Peyer's patch (tissue), 4 donors: Measurements from ENCODE around the gene GABBR2. TPM values are rescaled to one million over a fixed set of nuclear protein-coding genes. Genes with fewer than 3 reads are reported as not detected.

Experiments
- DNase-seq, 3 donors: peaks; one replicate each; pipeline ENCODE4 v3.0.0-alpha.2; 2017 to 2019
- H3K27ac ChIP-seq, 4 donors: fragments of 200-600 bp; sonication (generic); one replicate each; pipeline ENCODE4 v1.5.1; 2016 to 2019
- H3K27me3 ChIP-seq, 2 donors: fragments of 200-600 bp; sonication (generic); one replicate each; pipeline ENCODE4 v1.5.1; 2019
- H3K36me3 ChIP-seq, 3 donors: fragments of 200-600 bp; sonication (generic); one replicate each; pipeline ENCODE4 v1.5.1; 2016 to 2019
- H3K4me1 ChIP-seq, 4 donors: fragments of 200-600 bp; sonication (generic); one replicate each; pipeline ENCODE4 v1.5.1; 2016 to 2019
- H3K4me3 ChIP-seq, 4 donors: fragments of 200-600 bp; sonication (generic); 1 replicate in 3 of 4; 2 replicates in 1 of 4; pipeline ENCODE4 v1.5.1; 2016 to 2019; ENCODE audit warnings: mild to moderate bottlenecking in 1 of 4
- H3K9me3 ChIP-seq, 4 donors: fragments of 200-600 bp; sonication (generic); one replicate each; pipeline ENCODE4 v1.5.1; 2016 to 2019; ENCODE audit warnings: mild to moderate bottlenecking in 1 of 4
- POLR2A ChIP-seq, 2 donors: fragments of 450-650 bp; IDR thresholded peaks; one replicate each; pipeline ENCODE4 v1.5.1; 2017; ENCODE audit warnings: antibody characterized with exemption in 2 of 2, mild to moderate bottlenecking in 2 of 2, moderate library complexity in 2 of 2
- total RNA-seq, 4 donors: library from RNA; depleted of rRNA; stranded (reverse); fragments of >200 nt; gene quantifications; one replicate each; pipeline ENCODE4 v1.1.0, GENCODE V29; 2016
- TF ChIP-seq, protein P1 (sequence below), 6 experiments: fragments of 450-650 bp in 4 of 6; fragments of 200-600 bp in 2 of 6; sonication (generic) in 1 of 6; IDR thresholded peaks; one replicate each; pipeline ENCODE4 v1.5.1; 2017 to 2019; ENCODE audit warnings: antibody characterized with exemption in 6 of 6, mild to moderate bottlenecking in 3 of 6, moderate library complexity in 1 of 6

GABBR2 gene
- total RNA-seq, 4 donors from 2014 or later, result not detected

DNA sequence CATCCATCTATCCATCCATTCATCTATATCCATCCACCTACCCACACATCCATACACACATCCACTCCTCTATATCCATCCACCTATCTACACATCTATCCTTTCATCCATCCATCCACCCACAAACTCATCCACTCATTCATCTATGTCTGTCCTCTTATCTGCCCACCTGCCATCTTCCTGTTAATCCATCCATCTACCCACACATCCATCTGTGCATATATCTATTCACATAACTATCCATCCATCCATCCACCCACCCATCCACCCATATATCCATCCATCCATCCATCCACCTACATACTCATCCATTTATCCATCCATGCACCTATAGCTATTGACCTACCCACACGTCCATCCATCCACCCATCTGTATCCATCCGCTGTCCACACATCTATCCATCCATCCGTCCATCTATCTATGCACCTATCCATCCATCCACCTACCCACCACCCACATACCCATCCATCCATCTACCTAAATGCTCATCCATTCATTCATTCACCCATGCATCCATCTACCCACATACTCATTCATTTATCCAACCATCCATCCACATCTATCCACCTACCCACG is 271.2 kb downstream of the GABBR2 start:
- Histone ChIP-seq H3K4me3 (no peak overlapping the region), H3K9me3 (no peaks in the 10 kb centered on the region), H3K27me3 (no peaks in the 10 kb centered on the region), H3K36me3 (no peaks in the 10 kb centered on the region), H3K27ac (no peak overlapping the region), H3K4me1 (no peaks in the 10 kb centered on the region)
- no peak for DNase-seq
- TF ChIP-seq POLR2A (IDR thresholded peaks at IDR 0.05), result no peak

- no peaks in the 10 kb centered on the region for H3K9me3 ChIP-seq
- DNase-seq, result no peak
- H3K4me1 ChIP-seq, result no peaks in the 10 kb centered on the region
- H3K36me3 ChIP-seq, result no peaks in the 10 kb centered on the region
- no peak overlapping the region for H3K27ac ChIP-seq
- H3K4me3 ChIP-seq, result no peak overlapping the region
- no peak for TF ChIP-seq POLR2A (IDR thresholded peaks at IDR 0.05)
- TF ChIP-seq, protein P1, sequence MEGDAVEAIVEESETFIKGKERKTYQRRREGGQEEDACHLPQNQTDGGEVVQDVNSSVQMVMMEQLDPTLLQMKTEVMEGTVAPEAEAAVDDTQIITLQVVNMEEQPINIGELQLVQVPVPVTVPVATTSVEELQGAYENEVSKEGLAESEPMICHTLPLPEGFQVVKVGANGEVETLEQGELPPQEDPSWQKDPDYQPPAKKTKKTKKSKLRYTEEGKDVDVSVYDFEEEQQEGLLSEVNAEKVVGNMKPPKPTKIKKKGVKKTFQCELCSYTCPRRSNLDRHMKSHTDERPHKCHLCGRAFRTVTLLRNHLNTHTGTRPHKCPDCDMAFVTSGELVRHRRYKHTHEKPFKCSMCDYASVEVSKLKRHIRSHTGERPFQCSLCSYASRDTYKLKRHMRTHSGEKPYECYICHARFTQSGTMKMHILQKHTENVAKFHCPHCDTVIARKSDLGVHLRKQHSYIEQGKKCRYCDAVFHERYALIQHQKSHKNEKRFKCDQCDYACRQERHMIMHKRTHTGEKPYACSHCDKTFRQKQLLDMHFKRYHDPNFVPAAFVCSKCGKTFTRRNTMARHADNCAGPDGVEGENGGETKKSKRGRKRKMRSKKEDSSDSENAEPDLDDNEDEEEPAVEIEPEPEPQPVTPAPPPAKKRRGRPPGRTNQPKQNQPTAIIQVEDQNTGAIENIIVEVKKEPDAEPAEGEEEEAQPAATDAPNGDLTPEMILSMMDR (IDR thresholded peaks at IDR 0.05), result no peak
- H3K27me3 ChIP-seq, result no peaks in the 10 kb centered on the region
Observed at GRCh38 chr9:98432960-98433359, 275.8 kb downstream of the GABBR2 start.

DNA sequence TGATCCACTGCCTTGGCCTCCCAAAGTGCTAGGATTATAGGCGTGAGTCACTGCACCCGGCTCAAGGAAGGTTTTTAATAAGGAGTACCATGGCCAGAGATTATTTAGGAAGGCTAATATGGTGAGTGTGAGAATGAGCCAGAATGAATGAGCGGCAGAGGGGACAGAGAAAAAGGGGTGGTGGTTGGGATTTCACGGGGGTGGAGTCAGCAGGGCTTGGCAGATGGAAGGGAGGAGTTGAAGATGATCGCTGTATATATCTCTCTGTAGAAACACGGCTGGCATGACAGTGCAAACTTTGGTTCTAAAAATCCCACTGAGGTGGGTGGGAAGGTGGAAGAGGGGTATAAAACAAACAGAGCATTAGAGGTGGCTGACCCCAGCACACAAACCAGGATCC is 276.6 kb downstream of the GABBR2 start:
- no peaks in the 10 kb centered on the region for H3K4me1 ChIP-seq
- DNase-seq, result no peak
- no peaks in the 10 kb centered on the region for H3K36me3 ChIP-seq
- no peaks in the 10 kb centered on the region for H3K9me3 ChIP-seq
- no peak overlapping the region for H3K4me3 ChIP-seq
- TF ChIP-seq POLR2A (IDR thresholded peaks at IDR 0.05), result no peak
- TF ChIP-seq, protein P1 (IDR thresholded peaks at IDR 0.05), result no peak
- no peak overlapping the region for H3K27ac ChIP-seq
- H3K27me3 ChIP-seq, result no peaks in the 10 kb centered on the region

GRCh38 chr9:98430535-98431292 is 278.0 kb downstream of the GABBR2 start:
- Histone ChIP-seq H3K4me3 (no peak overlapping the region), H3K27ac (no peak overlapping the region), H3K36me3 (no peaks in the 10 kb centered on the region), H3K9me3 (no peaks in the 10 kb centered on the region), H3K4me1 (no peaks in the 10 kb centered on the region), H3K27me3 (no peaks in the 10 kb centered on the region)
- DNase-seq, result no peak
- no peak for TF ChIP-seq POLR2A (IDR thresholded peaks at IDR 0.05)
- TF ChIP-seq, protein P1 (IDR thresholded peaks at IDR 0.05), result no peak

DNA sequence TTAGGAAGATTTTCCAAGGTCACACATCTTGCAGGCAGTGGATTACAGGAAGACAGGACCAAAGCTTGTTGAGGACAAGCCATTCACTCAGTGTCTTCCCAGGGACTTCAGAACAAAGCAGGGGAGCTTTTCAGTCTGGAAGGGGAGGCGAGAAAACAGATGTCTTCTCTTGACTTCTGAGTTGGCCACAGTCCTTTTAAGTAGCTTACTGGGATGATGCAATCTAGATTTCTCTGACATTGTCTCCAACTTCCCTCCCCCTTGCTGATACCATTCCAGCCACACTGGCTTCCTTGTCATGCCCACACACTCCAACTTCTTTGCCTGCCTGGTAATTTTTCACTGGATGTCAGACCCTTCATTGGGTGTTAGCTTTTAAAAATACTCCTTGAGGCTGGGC is 279.1 kb downstream of the GABBR2 start:
- no peak overlapping the region for H3K4me3 ChIP-seq
- H3K36me3 ChIP-seq, result no peaks in the 10 kb centered on the region
- H3K9me3 ChIP-seq, result no peaks in the 10 kb centered on the region
- no peaks in the 10 kb centered on the region for H3K4me1 ChIP-seq
- no peak overlapping the region for H3K27ac ChIP-seq
- no peak for DNase-seq
- TF ChIP-seq POLR2A (IDR thresholded peaks at IDR 0.05), result no peak
- TF ChIP-seq, protein P1 (IDR thresholded peaks at IDR 0.05), result no peak
- H3K27me3 ChIP-seq, result no peaks in the 10 kb centered on the region

DNA sequence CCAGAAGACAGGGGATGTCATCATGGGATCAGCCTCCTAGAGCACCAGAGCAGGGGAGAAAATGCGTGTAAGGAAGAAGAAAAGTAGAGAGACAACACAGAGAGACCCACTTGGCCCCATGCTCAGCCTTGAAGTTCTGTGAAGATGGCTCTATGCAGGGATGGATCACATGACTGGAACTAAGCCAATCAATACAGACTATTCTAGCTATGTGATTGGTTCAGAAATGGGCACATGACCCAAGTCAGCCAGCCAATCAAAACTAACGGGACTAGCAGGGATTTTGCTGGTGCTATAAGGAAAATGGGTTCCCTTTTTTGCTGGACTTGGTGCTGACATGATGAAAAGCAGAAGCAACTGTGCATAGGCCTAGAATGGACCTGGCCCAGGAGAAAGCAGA is 280.3 kb downstream of the GABBR2 start:
- no peaks in the 10 kb centered on the region for H3K27me3 ChIP-seq
- no peaks in the 10 kb centered on the region for H3K36me3 ChIP-seq
- no peak for TF ChIP-seq POLR2A (IDR thresholded peaks at IDR 0.05)
- TF ChIP-seq, protein P1 (IDR thresholded peaks at IDR 0.05), result no peak
- H3K9me3 ChIP-seq, result no peaks in the 10 kb centered on the region
- no peak overlapping the region for H3K4me3 ChIP-seq
- no peaks in the 10 kb centered on the region for H3K4me1 ChIP-seq
- no peak overlapping the region for H3K27ac ChIP-seq
- DNase-seq, result no peak
